HL-60 (cell line): ENCODE results near the gene MYH9.
A peak's percentile ranks its signal among the peaks of the same experiment; 100 is the strongest.

ENCODE experiments used
- DNase-seq, 2 experiments: peaks; one replicate each; pipeline ENCODE4 v3.0.0-alpha.2; 2010 to 2020; ENCODE audit warnings: low read depth in 1 of 2, low spot score in 1 of 2
- H3K27ac ChIP-seq: fragments of 250-450 bp; sonication (Bioruptor Pico); replicated peaks from 2 replicates; pipeline ENCODE4 v1.5.1; 2020; ENCODE audit warnings: mild to moderate bottlenecking, moderate library complexity
- H3K27me3 ChIP-seq: fragments of 250-450 bp; sonication (Bioruptor Pico); 2 replicates; pipeline ENCODE4 v1.5.1; 2021; ENCODE audit warnings: mild to moderate bottlenecking, moderate library complexity; ENCODE audit not compliant: insufficient read depth, poor library complexity, severe bottlenecking
- H3K4me3 ChIP-seq: replicated peaks from 2 replicates; pipeline ENCODE4 v1.5.1; 2011; ENCODE audit warnings: mild to moderate bottlenecking, control low read depth, low read length; ENCODE audit not compliant: insufficient read depth
- GABPA ChIP-seq: IDR thresholded peaks from 2 replicates; pipeline ENCODE4 v1.6.1; 2012; ENCODE audit warnings: low read depth
- POLR2AphosphoS5 ChIP-seq: IDR thresholded peaks from 2 replicates; pipeline ENCODE4 v1.6.1; 2012; ENCODE audit warnings: low read depth
- SPI1 ChIP-seq: IDR thresholded peaks from 2 replicates; pipeline ENCODE4 v1.6.1; 2012; ENCODE audit warnings: low read depth, mild to moderate bottlenecking, borderline replicate concordance
- TF ChIP-seq, protein P1 (sequence below): IDR thresholded peaks from one replicate; pipeline ENCODE4 v1.5.1; 2011; ENCODE audit warnings: low read length, control low read depth, inconsistent platforms; ENCODE audit not compliant: insufficient read depth
- TF ChIP-seq, protein P2 (sequence below): IDR thresholded peaks from 2 replicates; pipeline ENCODE4 v1.6.1; 2012; ENCODE audit warnings: low read depth; ENCODE audit not compliant: insufficient replicate concordance

Gene MYH9

DNA sequence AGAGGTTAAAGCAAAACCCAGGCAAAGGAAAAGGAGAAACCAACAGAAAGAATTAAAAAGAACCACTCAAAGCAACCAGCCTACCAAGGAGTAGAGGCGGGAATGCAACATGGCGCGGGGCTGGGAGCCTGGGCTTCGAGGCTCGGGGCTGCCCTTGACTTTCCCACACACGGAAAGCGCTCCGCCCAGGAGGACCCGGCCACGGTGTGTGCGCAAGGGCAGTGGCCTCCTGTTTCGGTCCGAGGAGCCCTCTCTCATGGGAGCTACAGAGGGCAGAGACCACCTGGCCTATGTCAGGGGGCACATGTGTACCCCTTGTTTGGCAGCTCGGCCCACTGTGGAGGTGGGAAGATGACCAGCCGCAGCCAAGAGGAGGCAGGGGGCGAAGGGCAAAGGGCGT lies 78.9 kb downstream of the MYH9 start:
- TF ChIP-seq, protein P1, sequence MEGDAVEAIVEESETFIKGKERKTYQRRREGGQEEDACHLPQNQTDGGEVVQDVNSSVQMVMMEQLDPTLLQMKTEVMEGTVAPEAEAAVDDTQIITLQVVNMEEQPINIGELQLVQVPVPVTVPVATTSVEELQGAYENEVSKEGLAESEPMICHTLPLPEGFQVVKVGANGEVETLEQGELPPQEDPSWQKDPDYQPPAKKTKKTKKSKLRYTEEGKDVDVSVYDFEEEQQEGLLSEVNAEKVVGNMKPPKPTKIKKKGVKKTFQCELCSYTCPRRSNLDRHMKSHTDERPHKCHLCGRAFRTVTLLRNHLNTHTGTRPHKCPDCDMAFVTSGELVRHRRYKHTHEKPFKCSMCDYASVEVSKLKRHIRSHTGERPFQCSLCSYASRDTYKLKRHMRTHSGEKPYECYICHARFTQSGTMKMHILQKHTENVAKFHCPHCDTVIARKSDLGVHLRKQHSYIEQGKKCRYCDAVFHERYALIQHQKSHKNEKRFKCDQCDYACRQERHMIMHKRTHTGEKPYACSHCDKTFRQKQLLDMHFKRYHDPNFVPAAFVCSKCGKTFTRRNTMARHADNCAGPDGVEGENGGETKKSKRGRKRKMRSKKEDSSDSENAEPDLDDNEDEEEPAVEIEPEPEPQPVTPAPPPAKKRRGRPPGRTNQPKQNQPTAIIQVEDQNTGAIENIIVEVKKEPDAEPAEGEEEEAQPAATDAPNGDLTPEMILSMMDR, result no peak
- TF ChIP-seq, protein P2, sequence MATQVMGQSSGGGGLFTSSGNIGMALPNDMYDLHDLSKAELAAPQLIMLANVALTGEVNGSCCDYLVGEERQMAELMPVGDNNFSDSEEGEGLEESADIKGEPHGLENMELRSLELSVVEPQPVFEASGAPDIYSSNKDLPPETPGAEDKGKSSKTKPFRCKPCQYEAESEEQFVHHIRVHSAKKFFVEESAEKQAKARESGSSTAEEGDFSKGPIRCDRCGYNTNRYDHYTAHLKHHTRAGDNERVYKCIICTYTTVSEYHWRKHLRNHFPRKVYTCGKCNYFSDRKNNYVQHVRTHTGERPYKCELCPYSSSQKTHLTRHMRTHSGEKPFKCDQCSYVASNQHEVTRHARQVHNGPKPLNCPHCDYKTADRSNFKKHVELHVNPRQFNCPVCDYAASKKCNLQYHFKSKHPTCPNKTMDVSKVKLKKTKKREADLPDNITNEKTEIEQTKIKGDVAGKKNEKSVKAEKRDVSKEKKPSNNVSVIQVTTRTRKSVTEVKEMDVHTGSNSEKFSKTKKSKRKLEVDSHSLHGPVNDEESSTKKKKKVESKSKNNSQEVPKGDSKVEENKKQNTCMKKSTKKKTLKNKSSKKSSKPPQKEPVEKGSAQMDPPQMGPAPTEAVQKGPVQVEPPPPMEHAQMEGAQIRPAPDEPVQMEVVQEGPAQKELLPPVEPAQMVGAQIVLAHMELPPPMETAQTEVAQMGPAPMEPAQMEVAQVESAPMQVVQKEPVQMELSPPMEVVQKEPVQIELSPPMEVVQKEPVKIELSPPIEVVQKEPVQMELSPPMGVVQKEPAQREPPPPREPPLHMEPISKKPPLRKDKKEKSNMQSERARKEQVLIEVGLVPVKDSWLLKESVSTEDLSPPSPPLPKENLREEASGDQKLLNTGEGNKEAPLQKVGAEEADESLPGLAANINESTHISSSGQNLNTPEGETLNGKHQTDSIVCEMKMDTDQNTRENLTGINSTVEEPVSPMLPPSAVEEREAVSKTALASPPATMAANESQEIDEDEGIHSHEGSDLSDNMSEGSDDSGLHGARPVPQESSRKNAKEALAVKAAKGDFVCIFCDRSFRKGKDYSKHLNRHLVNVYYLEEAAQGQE, result no peak
- TF ChIP-seq POLR2AphosphoS5, result no peak
- no peak for TF ChIP-seq SPI1
- TF ChIP-seq GABPA, result no peak
- no peak overlapping the region for H3K27ac ChIP-seq
- H3K27me3 ChIP-seq, result no peaks in the 10 kb centered on the region
- no peak overlapping the region for H3K4me3 ChIP-seq
- DNase-seq, result no peak

DNA sequence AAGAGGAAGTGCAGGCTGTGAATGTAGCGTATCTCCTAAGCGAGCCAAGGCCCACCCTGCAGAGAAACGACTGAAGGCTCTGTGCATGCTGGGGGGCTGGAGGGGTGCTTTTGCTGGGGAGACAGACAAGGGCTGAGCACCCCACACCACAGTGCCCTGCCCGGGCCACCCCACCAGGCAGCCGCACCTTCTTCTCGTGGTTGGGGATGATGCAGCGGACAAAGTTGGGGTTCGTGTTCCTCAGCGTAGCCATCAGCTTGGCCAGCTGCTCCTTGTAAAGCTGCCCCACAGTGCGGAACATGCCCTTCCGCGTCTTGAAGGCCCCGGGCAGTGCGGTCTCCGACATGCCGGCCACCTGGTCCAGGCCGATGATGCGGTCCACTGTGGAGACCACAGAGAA lies 81.5 kb downstream of the MYH9 start:
- no peak overlapping the region for H3K27ac ChIP-seq
- no peak for DNase-seq
- TF ChIP-seq, protein P2, result no peak
- TF ChIP-seq GABPA, result no peak
- 0 out of 2 replicates have a peak, but pooled peaks have one; percentile 2 for TF ChIP-seq POLR2AphosphoS5
- TF ChIP-seq, protein P1, result no peak
- TF ChIP-seq SPI1, result no peak

DNA sequence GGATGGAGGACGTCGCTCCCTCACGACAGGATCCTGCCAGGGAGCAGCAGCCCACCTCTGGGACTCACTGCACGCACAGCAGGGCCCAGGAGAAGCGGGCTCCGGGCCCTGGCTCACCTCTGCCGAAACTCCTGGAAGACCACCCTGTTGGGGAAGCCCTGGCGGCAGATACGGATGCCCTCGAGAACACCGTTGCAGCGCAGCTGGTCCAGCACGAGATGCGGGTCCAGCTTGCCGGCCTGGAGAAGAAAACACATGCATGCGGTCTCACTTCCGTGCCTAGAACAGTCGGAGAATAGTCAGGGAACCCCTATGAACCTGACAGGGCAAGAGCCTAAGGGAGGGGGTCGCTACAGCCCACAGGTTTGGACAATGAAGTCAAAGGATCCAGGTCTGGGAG lies 82.0 kb downstream of the MYH9 start:
- Histone ChIP-seq H3K27ac (no peak overlapping the region), H3K27me3 (no peaks in the 10 kb centered on the region), H3K4me3 (no peak overlapping the region)
- TF ChIP-seq, protein P1, result no peak
- TF ChIP-seq GABPA (no peak), POLR2AphosphoS5 (no peak; the same call in 1 of the 2 replicates), SPI1 (no peak)
- TF ChIP-seq, protein P2, result no peak
- no peak for DNase-seq

More for the DNA sequence above, 81.5 kb downstream of the MYH9 start:
- Histone ChIP-seq H3K4me3 (no peak overlapping the region), H3K27me3 (no peaks in the 10 kb centered on the region)
